Hepatocyte (in vitro differentiated cells): ENCODE results near the gene FLAD1.

Experiments used
- CTCF ChIP-seq: fragments of 200-600 bp; sonication (generic); IDR thresholded peaks from 2 replicates; pipeline ENCODE4 v1.5.1; 2016; ENCODE audit warnings: antibody characterized with exemption, mild to moderate bottlenecking; ENCODE audit not compliant: poor library complexity
- EZH2 ChIP-seq: fragments of 200-600 bp; sonication (generic); IDR thresholded peaks from 2 replicates; pipeline ENCODE4 v1.6.1; 2016; ENCODE audit warnings: antibody characterized with exemption, mild to moderate bottlenecking, borderline replicate concordance

- TF ChIP-seq CTCF = no peak
- no peak for TF ChIP-seq EZH2
These were observed 42.4 kb upstream of the FLAD1 start for GRCh38 chr1:154940651-154941194.
